Activated T-helper 17 cell treated with anti-CD3 and anti-CD28 coated beads, Interleukin-2, amount 50 U/mL, for 72 hours (primary cell): ENCODE data around the gene CACHD1. TPM values are rescaled to one million over a fixed set of nuclear protein-coding genes. Genes with fewer than 3 reads are reported as not detected.

ENCODE experiments used
- ATAC-seq: fragments of 150-1000 bp; cut with Tn5 transposase; replicated peaks from 2 replicates; pipeline ENCODE4 v1.10.0; 2021; ENCODE audit warnings: mild to moderate bottlenecking, moderate library complexity
- H3K27ac Mint-ChIP-seq: one replicate; pipeline ENCODE4 v1.8.0; 2022; ENCODE audit warnings: mixed read lengths
- H3K27me3 Mint-ChIP-seq: one replicate; pipeline ENCODE4 v1.8.0; 2022; ENCODE audit warnings: mixed read lengths
- H3K36me3 Mint-ChIP-seq: one replicate; pipeline ENCODE4 v1.8.0; 2022; ENCODE audit warnings: low read depth, mild to moderate bottlenecking, mixed read lengths
- H3K4me1 Mint-ChIP-seq: one replicate; pipeline ENCODE4 v1.8.0; 2022; ENCODE audit warnings: mixed read lengths
- H3K4me3 Mint-ChIP-seq: one replicate; pipeline ENCODE4 v1.8.0; 2022; ENCODE audit warnings: mild to moderate bottlenecking, mixed read lengths
- H3K9me3 Mint-ChIP-seq: one replicate; pipeline ENCODE4 v1.8.0; 2022; ENCODE audit warnings: mixed read lengths
- total RNA-seq, 2 donors: library from RNA; stranded (reverse); gene quantifications; one replicate each; pipeline ENCODE4 v1.2.3, GENCODE V29; 2022

CACHD1 gene
- total RNA-seq, 2 donors from 2014 or later, result 0.06 TPM; not detected in 1

- Mint-ChIP-seq H3K9me3 (no peaks in the 10 kb centered on the region), H3K27ac (no peak overlapping the region), H3K4me1 (no peaks in the 10 kb centered on the region), H3K4me3 (no peak overlapping the region), H3K27me3 (peaks cover 11% of the 10 kb centered on the region), H3K36me3 (no peaks in the 10 kb centered on the region)
- no peak for ATAC-seq
These were observed 81.1 kb downstream of the CACHD1 start for GRCh38 chr1:64550946-64551605.

DNA sequence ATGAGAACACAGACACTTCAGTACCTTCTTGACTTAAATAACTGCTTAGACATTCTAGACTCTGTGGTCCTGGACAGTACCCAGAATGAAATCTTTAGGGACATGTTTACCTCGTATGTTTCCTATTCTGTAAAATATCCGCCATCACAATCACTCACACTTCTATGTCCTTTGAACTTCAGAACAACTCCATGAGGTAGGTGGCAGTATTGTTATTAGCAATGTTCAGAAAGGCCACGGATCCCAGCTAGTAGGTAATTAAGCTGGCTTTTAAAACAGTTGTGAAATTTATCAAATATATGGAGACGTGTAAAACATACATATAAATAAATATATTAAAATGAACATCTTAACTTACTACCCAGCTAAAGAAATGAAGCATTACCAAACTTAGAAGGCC, 83.4 kb downstream of the CACHD1 start:
- peaks cover 19% of the 10 kb centered on the region for H3K27me3 Mint-ChIP-seq
- peaks cover under 1% of the 10 kb centered on the region for H3K9me3 Mint-ChIP-seq
- no peaks in the 10 kb centered on the region for H3K4me1 Mint-ChIP-seq
- H3K4me3 Mint-ChIP-seq, result no peak overlapping the region
- H3K36me3 Mint-ChIP-seq, result no peaks in the 10 kb centered on the region
- ATAC-seq, result no peak
- no peak overlapping the region for H3K27ac Mint-ChIP-seq

GRCh38 chr1:64555947-64556346, 86.0 kb downstream of the CACHD1 start:
- Mint-ChIP-seq H3K27me3 (peaks cover 40% of the 10 kb centered on the region), H3K36me3 (no peaks in the 10 kb centered on the region), H3K4me3 (no peak overlapping the region), H3K9me3 (peaks cover 3% of the 10 kb centered on the region), H3K27ac (no peak overlapping the region), H3K4me1 (no peaks in the 10 kb centered on the region)
- ATAC-seq, result no peak

GRCh38 chr1:64561993-64562392, 92.1 kb downstream of the CACHD1 start:
- H3K9me3 Mint-ChIP-seq, result peaks cover 3% of the 10 kb centered on the region
- H3K4me3 Mint-ChIP-seq, result no peak overlapping the region
- no peak for ATAC-seq
- no peaks in the 10 kb centered on the region for H3K36me3 Mint-ChIP-seq
- H3K27me3 Mint-ChIP-seq, result peaks cover 55% of the 10 kb centered on the region
- no peak overlapping the region for H3K27ac Mint-ChIP-seq
- no peaks in the 10 kb centered on the region for H3K4me1 Mint-ChIP-seq

GRCh38 chr1:64563958-64564565, 94.1 kb downstream of the CACHD1 start:
- Mint-ChIP-seq H3K9me3 (no peaks in the 10 kb centered on the region), H3K4me3 (no peak overlapping the region), H3K27ac (no peak overlapping the region), H3K36me3 (no peaks in the 10 kb centered on the region), H3K27me3 (peaks cover 45% of the 10 kb centered on the region), H3K4me1 (no peaks in the 10 kb centered on the region)
- ATAC-seq, result no peak

DNA sequence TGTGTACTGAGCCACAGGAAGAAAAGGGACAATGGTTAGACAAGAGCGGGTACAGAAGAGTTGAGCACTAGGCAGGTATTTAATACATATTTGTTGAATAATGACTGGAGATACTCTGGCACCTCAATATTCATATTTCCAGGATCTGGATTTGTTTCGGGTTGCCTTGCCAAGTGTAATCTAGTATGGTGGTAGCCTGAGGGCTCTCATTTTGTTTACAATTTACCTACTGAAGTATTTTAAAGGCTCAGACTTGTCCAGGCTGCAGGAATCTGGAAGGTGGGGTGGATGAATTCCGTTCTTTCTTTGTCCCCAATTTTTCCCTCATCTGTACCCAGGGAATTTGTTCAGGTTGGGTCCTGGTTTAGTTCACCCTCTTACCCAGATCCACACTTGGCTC, 95.0 kb downstream of the CACHD1 start:
- H3K4me3 Mint-ChIP-seq, result no peak overlapping the region
- H3K27me3 Mint-ChIP-seq, result peaks cover 38% of the 10 kb centered on the region
- H3K9me3 Mint-ChIP-seq, result no peaks in the 10 kb centered on the region
- H3K36me3 Mint-ChIP-seq, result no peaks in the 10 kb centered on the region
- H3K27ac Mint-ChIP-seq, result no peak overlapping the region
- no peaks in the 10 kb centered on the region for H3K4me1 Mint-ChIP-seq
- no peak for ATAC-seq

GRCh38 chr1:64567426-64568170, 97.7 kb downstream of the CACHD1 start:
- Mint-ChIP-seq H3K27me3 (peaks cover 22% of the 10 kb centered on the region), H3K4me1 (no peaks in the 10 kb centered on the region), H3K36me3 (no peaks in the 10 kb centered on the region), H3K4me3 (no peak overlapping the region), H3K9me3 (no peaks in the 10 kb centered on the region), H3K27ac (no peak overlapping the region)
- ATAC-seq, result no peak

GRCh38 chr1:64568171-64568450, 98.2 kb downstream of the CACHD1 start:
- Mint-ChIP-seq H3K27ac (no peak overlapping the region), H3K36me3 (no peaks in the 10 kb centered on the region), H3K9me3 (no peaks in the 10 kb centered on the region), H3K27me3 (peaks cover 22% of the 10 kb centered on the region), H3K4me3 (no peak overlapping the region), H3K4me1 (no peaks in the 10 kb centered on the region)
- no peak for ATAC-seq

- no peak for ATAC-seq
- no peak overlapping the region for H3K27ac Mint-ChIP-seq
- H3K36me3 Mint-ChIP-seq, result no peaks in the 10 kb centered on the region
- H3K4me1 Mint-ChIP-seq, result no peaks in the 10 kb centered on the region
- no peak overlapping the region for H3K4me3 Mint-ChIP-seq
- no peaks in the 10 kb centered on the region for H3K9me3 Mint-ChIP-seq
- H3K27me3 Mint-ChIP-seq, result peaks cover 22% of the 10 kb centered on the region
These were observed 99.5 kb downstream of the CACHD1 start for GRCh38 chr1:64569411-64569810.

DNA sequence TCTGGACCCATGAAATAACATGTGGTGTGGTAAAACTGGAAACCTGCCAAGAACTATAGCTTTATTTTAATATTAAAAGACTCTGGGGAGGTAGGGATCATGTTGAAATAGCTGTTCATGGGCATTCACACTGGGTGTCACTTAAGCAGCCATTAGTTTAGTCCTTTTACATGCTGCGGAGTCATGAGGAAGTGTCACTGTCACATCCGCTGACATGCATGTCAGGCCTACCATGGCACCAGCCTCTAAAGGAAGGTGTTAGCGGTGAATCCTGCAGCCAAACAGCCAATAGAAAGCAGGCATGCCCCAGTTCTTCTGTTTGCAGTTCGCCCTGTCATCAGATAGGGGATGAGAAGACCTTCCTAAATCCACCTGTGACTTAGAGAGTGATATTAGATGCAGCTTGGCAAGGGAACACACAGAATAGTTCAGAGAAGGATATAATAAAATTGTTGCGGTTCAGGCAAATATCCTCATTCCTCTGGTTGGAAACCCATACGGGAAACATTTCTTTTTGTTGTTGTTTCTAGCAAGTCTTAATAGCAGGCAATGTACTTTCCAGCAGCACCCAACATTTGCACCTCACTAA, 100.4 kb downstream of the CACHD1 start:
- Mint-ChIP-seq H3K27ac (no peak overlapping the region), H3K27me3 (peaks cover 15% of the 10 kb centered on the region), H3K4me3 (no peak overlapping the region), H3K4me1 (no peaks in the 10 kb centered on the region), H3K36me3 (no peaks in the 10 kb centered on the region), H3K9me3 (no peaks in the 10 kb centered on the region)
- no peak for ATAC-seq

- Mint-ChIP-seq H3K27ac (no peak overlapping the region), H3K4me3 (no peak overlapping the region), H3K4me1 (no peaks in the 10 kb centered on the region), H3K9me3 (no peaks in the 10 kb centered on the region), H3K27me3 (peaks cover 4% of the 10 kb centered on the region), H3K36me3 (no peaks in the 10 kb centered on the region)
- ATAC-seq, result no peak
These were observed 102.4 kb downstream of the CACHD1 start for GRCh38 chr1:64572222-64572900.

- no peak overlapping the region for H3K4me3 Mint-ChIP-seq
- H3K4me1 Mint-ChIP-seq, result no peaks in the 10 kb centered on the region
- H3K27me3 Mint-ChIP-seq, result no peaks in the 10 kb centered on the region
- no peak for ATAC-seq
- H3K36me3 Mint-ChIP-seq, result no peaks in the 10 kb centered on the region
- no peak overlapping the region for H3K27ac Mint-ChIP-seq
- no peaks in the 10 kb centered on the region for H3K9me3 Mint-ChIP-seq
These were observed 104.4 kb downstream of the CACHD1 start for GRCh38 chr1:64574301-64574700.

- Mint-ChIP-seq H3K4me3 (no peak overlapping the region), H3K27ac (no peak overlapping the region), H3K4me1 (no peaks in the 10 kb centered on the region), H3K27me3 (no peaks in the 10 kb centered on the region), H3K9me3 (no peaks in the 10 kb centered on the region), H3K36me3 (no peaks in the 10 kb centered on the region)
- no peak for ATAC-seq
These were observed 106.2 kb downstream of the CACHD1 start for GRCh38 chr1:64575881-64576676.
